HG02759 (cell line): Measurements from ENCODE around the gene POU5F2.

Experiments
- ATAC-seq: cut with Tn5 transposase; IDR thresholded peaks from one replicate; pipeline ENCODE4 v1.9.1; 2021; ENCODE audit warnings: mild to moderate bottlenecking, moderate library complexity; ENCODE audit not compliant: unreplicated experiment

Gene POU5F2

GRCh38 chr5:93741136-93741811 is at the start of gene POU5F2:
POU5F2 (minus strand) TSS chr5:93741600; CDS start chr5:93741563, 37 bp downstream.
- no peak for ATAC-seq

DNA sequence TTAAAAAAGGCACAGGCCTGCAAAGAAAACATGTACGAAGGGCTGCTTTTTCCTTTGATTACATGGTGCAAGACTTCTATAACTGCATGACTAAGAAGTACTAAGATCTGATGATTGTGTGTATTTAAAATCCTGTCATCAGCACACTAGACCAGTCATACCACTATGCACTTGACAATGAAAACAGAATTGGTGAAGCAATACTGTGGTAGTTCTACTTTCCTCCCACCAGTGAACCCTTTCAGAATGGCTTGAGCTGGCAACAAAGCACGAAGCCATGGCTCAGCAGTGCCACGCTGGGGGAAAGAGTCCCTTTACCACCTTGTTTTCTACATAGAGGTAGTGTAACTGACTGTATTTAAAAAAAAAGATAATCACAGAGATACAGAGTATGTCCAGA is 49.0 kb upstream of the POU5F2 start:
- no peak for ATAC-seq

GRCh38 chr5:93789173-93790067 is 48.0 kb upstream of the POU5F2 start:
- no peak for ATAC-seq

DNA sequence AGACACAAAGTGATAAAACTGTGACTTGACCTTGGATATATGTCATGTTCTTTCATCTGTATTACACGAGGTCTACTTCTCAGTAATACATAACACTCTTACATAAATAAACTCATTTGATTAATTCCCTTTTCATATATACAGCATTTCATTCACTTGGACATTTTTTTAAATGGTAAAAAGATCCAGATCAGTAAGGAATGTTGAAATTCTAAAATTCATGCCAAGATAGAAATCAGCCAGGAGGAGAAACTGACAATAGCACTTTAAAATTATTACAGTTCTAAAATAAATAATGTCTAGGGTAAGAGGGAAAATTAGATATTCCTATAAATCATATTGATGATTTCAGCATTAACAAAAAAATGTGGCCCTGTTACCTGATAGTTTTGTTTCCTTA is 46.2 kb upstream of the POU5F2 start:
- no peak for ATAC-seq

DNA sequence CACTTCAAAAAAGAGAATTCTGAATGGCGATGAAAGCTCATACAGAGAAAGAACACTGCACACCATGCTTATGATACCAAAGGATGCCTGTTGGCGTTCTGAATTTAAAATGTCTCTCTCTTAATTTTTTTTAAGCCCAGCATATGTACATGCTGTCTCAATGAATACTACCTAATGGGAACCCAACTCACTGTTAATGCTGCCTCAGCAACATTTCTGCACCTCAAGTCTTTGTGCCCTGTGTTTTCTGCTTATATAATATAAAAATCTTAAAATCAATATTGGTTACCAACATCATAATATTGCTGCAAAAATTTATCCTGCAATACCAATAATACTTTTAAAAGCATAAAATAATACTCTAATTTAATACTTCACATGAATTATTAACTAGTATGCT is 44.1 kb upstream of the POU5F2 start:
- no peak for ATAC-seq

- ATAC-seq: no peak
Measured at GRCh38 chr5:93782978-93783377, 41.6 kb upstream of the POU5F2 start.

DNA sequence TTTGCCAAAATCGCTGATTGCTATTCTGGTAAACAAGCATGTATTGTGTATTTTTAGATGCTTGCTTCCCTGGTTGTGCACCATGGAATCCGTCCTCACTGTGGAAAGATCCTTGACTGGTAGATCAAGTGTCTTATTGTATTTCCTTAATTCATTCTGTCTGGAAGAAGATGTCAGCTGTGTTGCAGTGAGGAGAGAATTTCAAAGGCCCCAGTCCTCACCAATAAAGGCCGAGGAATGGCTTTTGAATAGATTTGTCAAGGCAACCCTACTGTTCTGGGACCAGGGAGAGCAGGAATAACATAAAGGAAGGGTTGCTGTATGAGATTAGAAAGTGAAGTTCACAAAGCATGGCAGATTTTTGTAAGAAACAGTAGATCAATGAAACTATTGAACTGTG is 36.2 kb upstream of the POU5F2 start:
- ATAC-seq: no peak

GRCh38 chr5:93756372-93756771 is 15.0 kb upstream of the POU5F2 start:
- no peak for ATAC-seq

DNA sequence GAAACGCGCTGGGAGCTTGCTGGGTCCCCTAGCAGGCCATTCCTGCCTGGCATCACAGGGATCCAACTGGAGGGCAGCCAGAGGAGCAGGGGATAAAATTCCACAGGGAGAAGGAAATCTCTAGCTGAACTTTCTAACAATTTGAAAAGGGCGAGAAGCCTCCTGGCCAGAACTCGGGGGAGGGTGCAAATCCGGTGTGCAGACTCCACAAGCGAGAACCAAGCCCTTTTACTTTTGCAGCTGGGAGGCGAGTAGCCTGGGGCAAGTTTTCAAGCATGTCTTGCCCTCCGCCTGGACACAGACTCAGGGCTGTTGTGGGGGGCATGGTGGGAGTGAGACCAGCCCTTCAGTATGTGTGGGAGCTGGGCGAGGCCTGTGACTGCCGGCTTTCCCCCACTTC is 14.3 kb upstream of the POU5F2 start:
- ATAC-seq: no peak

GRCh38 chr5:93748875-93749397 is 7.5 kb upstream of the POU5F2 start:
- no peak for ATAC-seq

DNA sequence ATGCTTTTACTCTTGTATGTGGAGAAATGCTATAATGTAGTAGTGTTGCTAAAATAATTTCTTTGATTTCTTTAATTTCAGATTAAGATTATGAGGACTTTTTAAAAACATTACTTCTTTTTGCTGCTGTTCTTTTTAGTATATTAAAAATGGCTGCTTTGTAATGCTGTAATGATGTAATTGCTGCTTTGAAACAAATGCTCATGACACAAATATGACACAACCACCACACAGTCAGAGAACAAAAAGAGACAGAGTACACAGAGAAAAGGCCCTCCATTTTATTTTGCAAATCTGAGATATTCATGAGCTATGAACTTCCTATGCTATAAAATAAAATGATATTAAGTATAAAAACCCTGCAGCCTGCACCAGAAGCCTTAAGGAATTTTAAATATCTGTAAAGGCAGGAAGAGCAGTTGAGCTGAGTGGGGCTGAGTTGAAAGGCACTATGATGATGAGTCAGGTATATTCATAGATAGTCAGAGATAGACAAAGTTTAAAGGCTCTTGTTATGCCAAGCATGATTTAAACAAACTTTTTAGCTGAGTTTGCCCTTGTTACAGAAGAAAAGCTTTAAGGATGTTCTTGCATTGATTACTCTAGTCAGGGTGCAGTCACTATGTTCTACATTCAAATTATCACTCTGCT is 5.1 kb upstream of the POU5F2 start:
- no peak for ATAC-seq

- ATAC-seq: no peak
Measured at GRCh38 chr5:93736284-93736683, 5.1 kb downstream of the POU5F2 start.

GRCh38 chr5:93735378-93735777 is 6.0 kb downstream of the POU5F2 start:
- no peak for ATAC-seq

- ATAC-seq: no peak
Measured at GRCh38 chr5:93731987-93732386, 9.4 kb downstream of the POU5F2 start.

DNA sequence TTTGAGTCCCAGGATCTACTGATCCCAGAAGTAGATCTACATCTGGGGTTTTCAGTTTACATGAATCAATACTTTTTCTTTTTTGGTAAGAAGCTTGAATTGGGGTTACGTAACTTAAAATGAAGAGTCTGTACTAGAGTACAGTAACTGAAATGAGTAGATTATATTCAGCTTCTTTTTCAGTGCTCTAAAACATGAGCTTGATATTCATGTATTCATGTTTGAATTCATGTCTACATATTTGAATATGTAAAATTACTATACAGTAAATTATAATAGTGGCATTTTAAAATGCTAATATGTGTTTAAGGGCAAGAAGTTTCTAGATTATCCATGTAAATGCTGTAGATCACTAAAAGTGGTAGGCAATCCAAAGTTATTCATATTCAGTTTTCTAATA is 14.8 kb downstream of the POU5F2 start:
- no peak for ATAC-seq

DNA sequence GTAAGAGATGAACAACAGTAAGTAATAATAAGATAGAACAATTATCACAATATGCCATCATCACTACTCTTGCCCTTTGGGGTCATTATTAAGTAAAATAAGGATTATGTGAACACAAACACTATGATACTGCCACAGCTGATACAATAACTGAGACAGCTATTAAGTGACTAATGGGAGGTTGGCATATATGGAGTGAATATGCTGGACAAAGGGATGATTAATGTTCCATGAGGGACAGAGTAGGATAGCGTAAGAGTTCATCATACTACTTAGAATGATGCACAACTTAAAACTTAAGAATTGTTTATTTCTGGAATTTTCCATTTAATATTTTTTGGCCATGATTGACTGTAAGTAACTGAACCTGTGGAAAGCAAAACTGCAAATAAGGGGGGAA is 16.6 kb downstream of the POU5F2 start:
- no peak for ATAC-seq

DNA sequence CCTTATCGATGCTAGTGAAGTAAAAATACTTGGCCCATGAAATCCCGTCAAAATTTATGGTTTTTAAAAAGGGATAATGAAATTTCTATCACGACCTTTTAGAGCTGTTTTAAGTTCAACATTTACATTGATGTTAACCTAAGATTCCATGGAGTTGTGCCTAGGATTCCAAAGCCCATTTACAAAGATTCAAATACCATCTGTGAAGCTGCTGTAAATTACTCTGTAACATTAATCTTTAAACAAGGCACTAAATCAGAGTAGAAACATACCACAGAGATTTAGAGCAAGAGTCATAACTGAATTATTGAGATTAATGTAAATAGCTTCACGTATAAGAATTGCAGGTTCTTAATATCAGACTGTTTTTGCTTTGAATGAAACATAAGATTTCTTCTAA is 17.7 kb downstream of the POU5F2 start:
- ATAC-seq: no peak

DNA sequence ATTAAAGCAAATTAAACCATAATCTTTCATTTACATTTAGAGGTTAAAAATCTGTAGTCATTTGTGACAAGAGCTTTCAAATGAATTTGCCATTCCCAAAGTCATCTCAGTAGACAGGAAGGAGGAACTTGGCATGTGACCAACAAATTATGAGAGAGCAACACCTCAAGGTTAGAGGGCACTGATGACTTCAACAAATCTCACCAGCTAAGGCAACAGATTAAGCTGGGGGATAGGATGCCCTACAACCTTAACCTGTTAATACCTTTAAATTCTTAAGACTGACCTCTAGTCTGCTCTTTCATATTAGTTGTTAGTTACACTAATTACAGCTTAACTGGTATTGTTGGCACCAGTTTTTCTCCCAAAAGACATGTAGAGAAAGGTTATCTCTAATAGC is 18.4 kb downstream of the POU5F2 start:
- no peak for ATAC-seq

DNA sequence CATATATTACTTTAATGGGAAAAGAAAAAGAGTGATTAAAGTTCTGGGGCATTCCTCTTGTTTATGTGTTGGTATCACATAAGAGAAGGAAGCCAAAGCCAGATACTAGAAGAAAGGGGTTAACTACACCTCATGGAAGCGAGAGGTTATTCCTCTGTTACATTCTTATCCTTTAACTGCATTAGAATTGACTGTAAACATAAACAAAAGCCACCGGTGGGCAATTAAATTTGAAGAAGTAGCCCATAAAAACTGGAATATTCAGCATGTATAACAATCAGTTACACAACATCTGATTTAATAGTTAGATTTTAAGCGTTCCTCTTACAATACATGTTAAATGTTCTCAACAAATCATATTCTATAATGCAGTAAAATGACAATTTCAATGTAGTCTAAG is 18.8 kb downstream of the POU5F2 start:
- no peak for ATAC-seq

GRCh38 chr5:93721511-93721910 is 19.9 kb downstream of the POU5F2 start:
- no peak for ATAC-seq

DNA sequence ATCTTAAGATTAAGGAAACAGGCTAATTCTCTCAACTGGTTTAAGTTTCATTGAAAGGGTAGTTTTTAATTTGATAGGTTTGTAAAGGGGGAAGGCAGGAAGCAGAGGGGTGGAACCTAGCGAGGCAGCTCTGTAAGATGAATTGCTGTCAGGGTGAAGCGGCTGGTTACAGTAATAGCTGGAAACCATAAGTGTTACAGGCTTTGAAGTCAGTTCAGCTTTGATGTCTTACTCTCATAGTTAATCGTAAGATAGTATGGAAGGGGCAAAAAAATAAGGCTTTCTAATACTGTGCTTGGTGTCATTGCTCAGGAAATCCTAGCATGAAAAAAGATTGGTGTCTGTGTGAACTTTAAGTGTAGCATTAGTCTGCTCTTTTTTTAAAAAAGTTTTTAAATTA is 20.3 kb downstream of the POU5F2 start:
- no peak for ATAC-seq

- no peak for ATAC-seq
Measured at GRCh38 chr5:93717162-93717561, 24.2 kb downstream of the POU5F2 start.
